GM10266 (cell line): ENCODE results near the gene THAP3.
"Not testable (repeated sequence)": the region's sequence is repeated elsewhere in the genome, so short reads cannot be mapped to it uniquely, and the experiment has no call there.

Experiments used
- DNase-seq: peaks from one replicate; pipeline ENCODE4 v3.0.0; 2012; ENCODE audit errors: extremely low spot score
- CTCF ChIP-seq: IDR thresholded peaks from 2 replicates; pipeline ENCODE4 v1.5.1; 2012; ENCODE audit warnings: mild to moderate bottlenecking, low read depth; ENCODE audit not compliant: control insufficient read depth, insufficient read depth; ENCODE audit errors: missing control alignments

Gene THAP3

GRCh38 chr1:6596886-6597776 is 27.5 kb upstream of the THAP3 start:
- TF ChIP-seq CTCF: no peak
- DNase-seq: no peak

GRCh38 chr1:6597777-6598131 is 26.9 kb upstream of the THAP3 start:
- TF ChIP-seq CTCF: no peak
- DNase-seq: no peak

GRCh38 chr1:6599141-6599975 is 25.3 kb upstream of the THAP3 start:
- no peak for DNase-seq
- no peak for TF ChIP-seq CTCF

GRCh38 chr1:6599991-6600390 is 24.7 kb upstream of the THAP3 start:
- not testable (repeated sequence) for DNase-seq

GRCh38 chr1:6600410-6601048 is 24.1 kb upstream of the THAP3 start:
- no peak for DNase-seq
- no peak for TF ChIP-seq CTCF

DNA sequence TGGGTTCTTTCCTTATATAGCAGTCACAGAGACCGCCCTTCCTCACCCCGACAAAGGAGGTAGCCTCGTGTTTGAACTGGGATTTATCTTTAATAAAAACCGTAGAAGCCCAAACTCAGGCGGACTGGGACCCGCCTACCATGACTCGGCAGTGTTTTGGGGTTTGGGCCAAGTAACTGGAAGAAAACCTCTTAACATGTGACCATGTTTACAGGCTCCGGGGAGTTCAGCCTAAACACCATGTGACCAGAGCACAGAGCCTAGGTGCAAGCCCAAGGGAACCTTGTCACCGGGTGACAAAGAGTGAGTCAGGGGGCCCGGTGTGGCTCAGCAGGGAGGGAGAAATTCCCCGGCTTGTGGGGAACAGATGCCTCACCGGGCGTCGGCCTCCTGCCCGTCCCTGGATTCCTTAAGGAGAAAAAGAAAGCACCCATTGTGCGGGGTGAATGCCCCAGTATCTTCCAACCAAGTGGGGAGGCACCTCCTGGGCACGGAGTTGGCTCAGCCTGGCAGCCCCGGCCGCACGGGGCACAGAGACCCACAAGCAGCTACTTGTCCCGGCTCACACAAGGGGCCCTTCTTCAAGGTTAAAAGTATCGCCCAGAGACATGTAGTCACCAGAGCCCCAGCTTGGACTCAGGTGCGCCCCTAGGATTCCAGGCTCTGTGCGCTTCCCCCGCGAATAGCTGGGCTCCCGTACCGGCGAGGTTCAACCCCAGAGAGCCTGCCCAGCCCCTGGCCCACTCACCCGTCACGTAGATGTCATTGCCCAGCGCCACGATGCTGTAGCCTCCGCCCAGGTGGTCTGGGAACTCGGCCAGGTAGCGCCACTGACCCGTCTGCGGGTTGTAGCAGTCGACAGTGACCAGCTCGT is 23.4 kb upstream of the THAP3 start:
- TF ChIP-seq CTCF: no peak
- DNase-seq: peak; percentile 81
